Body of pancreas (tissue), 4 donors: ENCODE data around the gene ZEB2.

Experiments
- POLR2A ChIP-seq, 3 donors: fragments of 450-650 bp; IDR thresholded peaks; one replicate each; pipeline ENCODE4 v1.6.1; 2016; ENCODE audit warnings: antibody characterized with exemption in 3 of 3, mild to moderate bottlenecking in 2 of 3
- TF ChIP-seq, protein P1 (sequence below), 7 experiments: fragments of 450-650 bp in 4 of 7; fragments of 200-600 bp in 3 of 7; sonication (generic) in 3 of 7; IDR thresholded peaks; one replicate each; pipeline ENCODE4 v1.5.1; 2016 to 2019; ENCODE audit warnings: antibody characterized with exemption in 7 of 7

DNA sequence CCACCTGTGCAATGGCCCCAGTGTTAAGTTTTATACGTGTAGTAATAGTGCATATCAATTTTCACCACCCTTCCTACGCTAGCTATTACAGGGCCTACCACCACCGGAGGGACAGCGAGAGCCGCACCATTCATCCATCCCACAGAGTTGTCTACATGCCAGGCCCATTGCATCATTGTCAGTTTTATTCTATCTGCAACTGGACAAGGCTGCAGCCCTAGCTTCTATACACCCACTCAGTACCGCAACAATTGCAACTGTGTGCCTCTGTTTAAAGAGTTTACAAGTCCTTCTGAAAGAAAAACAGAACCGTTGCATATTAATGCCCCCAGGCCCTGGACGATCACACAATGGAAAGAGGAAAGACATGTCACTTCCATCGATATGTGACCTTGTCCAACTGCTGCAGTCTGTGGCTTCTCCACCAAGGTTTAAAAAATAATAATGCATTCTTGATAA lies 58.6 kb downstream of the ZEB2 start:
- no peak for TF ChIP-seq POLR2A (IDR thresholded peaks at IDR 0.05)
- TF ChIP-seq, protein P1, sequence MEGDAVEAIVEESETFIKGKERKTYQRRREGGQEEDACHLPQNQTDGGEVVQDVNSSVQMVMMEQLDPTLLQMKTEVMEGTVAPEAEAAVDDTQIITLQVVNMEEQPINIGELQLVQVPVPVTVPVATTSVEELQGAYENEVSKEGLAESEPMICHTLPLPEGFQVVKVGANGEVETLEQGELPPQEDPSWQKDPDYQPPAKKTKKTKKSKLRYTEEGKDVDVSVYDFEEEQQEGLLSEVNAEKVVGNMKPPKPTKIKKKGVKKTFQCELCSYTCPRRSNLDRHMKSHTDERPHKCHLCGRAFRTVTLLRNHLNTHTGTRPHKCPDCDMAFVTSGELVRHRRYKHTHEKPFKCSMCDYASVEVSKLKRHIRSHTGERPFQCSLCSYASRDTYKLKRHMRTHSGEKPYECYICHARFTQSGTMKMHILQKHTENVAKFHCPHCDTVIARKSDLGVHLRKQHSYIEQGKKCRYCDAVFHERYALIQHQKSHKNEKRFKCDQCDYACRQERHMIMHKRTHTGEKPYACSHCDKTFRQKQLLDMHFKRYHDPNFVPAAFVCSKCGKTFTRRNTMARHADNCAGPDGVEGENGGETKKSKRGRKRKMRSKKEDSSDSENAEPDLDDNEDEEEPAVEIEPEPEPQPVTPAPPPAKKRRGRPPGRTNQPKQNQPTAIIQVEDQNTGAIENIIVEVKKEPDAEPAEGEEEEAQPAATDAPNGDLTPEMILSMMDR (IDR thresholded peaks at IDR 0.05): no peak
